NCI-H1092 (cell line): ENCODE results near the gene IL17F.

ENCODE experiments used
- DNase-seq: peaks from one replicate; lab custom pipeline; 2025; lab: John Stamatoyannopoulos, UW

Gene IL17F

GRCh38 chr6:52244400-52244799 is at the start of gene IL17F:
TSS of gene IL17F (minus strand) at chr6:52244500. CDS start at chr6:52244429, 71 bp downstream.
- no peak for DNase-seq

GRCh38 chr6:52293067-52293466 is 48.8 kb upstream of the IL17F start:
- DNase-seq = peak; percentile 31

- DNase-seq = no peak
Observed at GRCh38 chr6:52288841-52289240, 44.5 kb upstream of the IL17F start.

- no peak for DNase-seq
Observed at GRCh38 chr6:52288216-52288615, 43.9 kb upstream of the IL17F start.

- DNase-seq = peak; percentile 20
Observed at GRCh38 chr6:52286798-52287432, 42.6 kb upstream of the IL17F start.

- DNase-seq = no peak
Observed at GRCh38 chr6:52285177-52286068, 41.1 kb upstream of the IL17F start.

- DNase-seq = peak; percentile 97
Observed at GRCh38 chr6:52284460-52285176, 40.3 kb upstream of the IL17F start, which contains the start of gene MCM3. TSS of gene MCM3 (minus strand) at chr6:52284742. CDS start at chr6:52284674, 68 bp downstream.

- peak; percentile 32 for DNase-seq
Observed at GRCh38 chr6:52284131-52284459, 39.8 kb upstream of the IL17F start.

GRCh38 chr6:52283111-52283510 is 38.8 kb upstream of the IL17F start:
- no peak for DNase-seq

GRCh38 chr6:52276130-52276529 is 31.8 kb upstream of the IL17F start:
- no peak for DNase-seq

GRCh38 chr6:52271852-52272460 is 27.7 kb upstream of the IL17F start:
- DNase-seq = no peak

- peak; percentile 23 for DNase-seq
Observed at GRCh38 chr6:52263709-52264540, 19.6 kb upstream of the IL17F start.

GRCh38 chr6:52262620-52263344 is 18.5 kb upstream of the IL17F start:
- no peak for DNase-seq

- no peak for DNase-seq
Observed at GRCh38 chr6:52261229-52261628, 16.9 kb upstream of the IL17F start.

GRCh38 chr6:52260634-52261033 is 16.3 kb upstream of the IL17F start:
- no peak for DNase-seq

- no peak for DNase-seq
Observed at GRCh38 chr6:52255434-52255833, 11.1 kb upstream of the IL17F start.

- DNase-seq = no peak
Observed at GRCh38 chr6:52254731-52255378, 10.6 kb upstream of the IL17F start.

GRCh38 chr6:52253494-52253893 is 9.2 kb upstream of the IL17F start:
- DNase-seq = no peak

- no peak for DNase-seq
Observed at GRCh38 chr6:52251113-52251512, 6.8 kb upstream of the IL17F start.

- no peak for DNase-seq
Observed at GRCh38 chr6:52249078-52249477, 4.8 kb upstream of the IL17F start.
